HepG2 (cell line): ENCODE measurements around the gene CAPN15. TPM values are rescaled to one million over a fixed set of nuclear protein-coding genes. Genes with fewer than 3 reads are reported as not detected.
A peak's percentile ranks its signal among the peaks of the same experiment; 100 is the strongest.

Experiments
- FOXP1 ChIP-seq, 2 experiments: fragments of 450-650 bp in 1 of 2; IDR thresholded peaks; 2 replicates each; pipeline ENCODE4 v1.6.1; 2017 to 2018; ENCODE audit warnings: antibody characterized with exemption in 1 of 2
- HNRNPH1 ChIP-seq: fragments of 200-400 bp; formaldehyde crosslinking; optimal IDR thresholded peaks from 2 replicates; pipeline ENCODE3; 2017; ENCODE audit warnings: mild to moderate bottlenecking, low read depth, low read length
- NR2C2 ChIP-seq: sonication (generic); formaldehyde crosslinking; IDR thresholded peaks from 2 replicates; pipeline ENCODE4 v1.4.0; 2020; ENCODE audit warnings: missing genetic modification reagents, mild to moderate bottlenecking, moderate library complexity, borderline replicate concordance
- NRL ChIP-seq: sonication (generic); formaldehyde crosslinking; IDR thresholded peaks from 2 replicates; pipeline ENCODE4 v1.5.0; 2020; ENCODE audit warnings: missing genetic modification reagents, mild to moderate bottlenecking, moderate library complexity, borderline replicate concordance
- RAD51 ChIP-seq: fragments of 450-650 bp; IDR thresholded peaks from 2 replicates; pipeline ENCODE4 v1.6.1; 2016; ENCODE audit warnings: borderline replicate concordance
- SIX1 ChIP-seq: sonication (generic); formaldehyde crosslinking; IDR thresholded peaks from 2 replicates; pipeline ENCODE4 v1.4.0; 2020; ENCODE audit warnings: missing genetic modification reagents, borderline replicate concordance
- SKI ChIP-seq: fragments of 450-650 bp; IDR thresholded peaks from one replicate; pipeline ENCODE4 v1.6.1; 2018; ENCODE audit warnings: mild to moderate bottlenecking; ENCODE audit not compliant: partially characterized antibody
- SRY ChIP-seq: sonication (generic); formaldehyde crosslinking; IDR thresholded peaks from 2 replicates; pipeline ENCODE4 v1.8.0; 2022; ENCODE audit warnings: mild to moderate bottlenecking, missing genetic modification reagents
- STAG1 ChIP-seq: sonication (generic); formaldehyde crosslinking; IDR thresholded peaks from 2 replicates; pipeline ENCODE4 v1.4.0; 2020; ENCODE audit warnings: missing genetic modification reagents
- TP53 ChIP-seq: sonication (generic); formaldehyde crosslinking; conservative IDR thresholded peaks from 2 replicates; pipeline ENCODE4 v1.4.0; 2020; ENCODE audit warnings: missing genetic modification reagents
- ZBTB42 ChIP-seq: sonication (generic); formaldehyde crosslinking; IDR thresholded peaks from 2 replicates; pipeline ENCODE4 v1.5.0; 2020; ENCODE audit warnings: mild to moderate bottlenecking, missing genetic modification reagents
- ZNF224 ChIP-seq: sonication (generic); formaldehyde crosslinking; IDR thresholded peaks from 2 replicates; pipeline ENCODE4 v1.5.0; 2020; ENCODE audit warnings: mild to moderate bottlenecking, missing genetic modification reagents
- ZNF781 ChIP-seq: sonication (generic); formaldehyde crosslinking; IDR thresholded peaks from 2 replicates; pipeline ENCODE4 v1.5.1; 2020; ENCODE audit warnings: borderline replicate concordance, mild to moderate bottlenecking, missing genetic modification reagents; ENCODE audit errors: not compliant biosample characterization
- polyA plus RNA-seq, 8 experiments: library from polyadenylated mRNA; depleted of rRNA in 3 of 8; stranded (reverse) in 7 of 8; unstranded in 1 of 8; fragments of >200 nt; fragmentation: Illumina TruSeq in 4 of 8; extraction: Trizol in 4 of 8; gene quantifications; 2 replicates each; pipeline versions ENCODE4 v1.2.1 to v1.2.3, GENCODE V29; 2011 to 2016; ENCODE audit warnings: low read depth in 4 of 8, missing spikeins in 1 of 8, mixed read lengths in 1 of 8; ENCODE audit not compliant: insufficient read depth in 1 of 8
- total RNA-seq, 5 experiments: library from RNA; depleted of rRNA; stranded (reverse); fragments of >200 nt; fragmentation: Illumina TruSeq; extraction: Trizol; gene quantifications; 2 replicates each; pipeline ENCODE4 v1.2.3, GENCODE V29; 2016; ENCODE audit warnings: low read depth in 1 of 5
- TF ChIP-seq, protein P1 (sequence below): sonication (generic); formaldehyde crosslinking; IDR thresholded peaks from 2 replicates; pipeline ENCODE4 v1.8.1; 2022; ENCODE audit warnings: mild to moderate bottlenecking, missing genetic modification reagents
- TF ChIP-seq, protein P2 (sequence below): sonication (generic); formaldehyde crosslinking; IDR thresholded peaks from 2 replicates; pipeline ENCODE4 v1.5.1; 2020; ENCODE audit warnings: mild to moderate bottlenecking, missing genetic modification reagents, moderate library complexity
- TF ChIP-seq, protein P3 (sequence below): sonication (generic); formaldehyde crosslinking; IDR thresholded peaks from 2 replicates; pipeline ENCODE4 v1.8.0; 2022; ENCODE audit warnings: mild to moderate bottlenecking, missing genetic modification reagents, borderline replicate concordance
- TF ChIP-seq, protein P4 (sequence below): sonication (generic); formaldehyde crosslinking; IDR thresholded peaks from 2 replicates; pipeline ENCODE4 v1.5.1; 2020; ENCODE audit warnings: mild to moderate bottlenecking, missing genetic modification reagents, moderate library complexity
- TF ChIP-seq, protein P5 (sequence below): sonication (generic); formaldehyde crosslinking; IDR thresholded peaks from 2 replicates; pipeline ENCODE4 v1.4.0; 2020; ENCODE audit warnings: mild to moderate bottlenecking, missing genetic modification reagents

The CAPN15 gene
- total and polyA plus RNA-seq, 2 of the 13 experiments (the other 11 are each of a cell fraction or from before 2014, with no cell fraction given): 14.9 to 24.5 TPM

DNA sequence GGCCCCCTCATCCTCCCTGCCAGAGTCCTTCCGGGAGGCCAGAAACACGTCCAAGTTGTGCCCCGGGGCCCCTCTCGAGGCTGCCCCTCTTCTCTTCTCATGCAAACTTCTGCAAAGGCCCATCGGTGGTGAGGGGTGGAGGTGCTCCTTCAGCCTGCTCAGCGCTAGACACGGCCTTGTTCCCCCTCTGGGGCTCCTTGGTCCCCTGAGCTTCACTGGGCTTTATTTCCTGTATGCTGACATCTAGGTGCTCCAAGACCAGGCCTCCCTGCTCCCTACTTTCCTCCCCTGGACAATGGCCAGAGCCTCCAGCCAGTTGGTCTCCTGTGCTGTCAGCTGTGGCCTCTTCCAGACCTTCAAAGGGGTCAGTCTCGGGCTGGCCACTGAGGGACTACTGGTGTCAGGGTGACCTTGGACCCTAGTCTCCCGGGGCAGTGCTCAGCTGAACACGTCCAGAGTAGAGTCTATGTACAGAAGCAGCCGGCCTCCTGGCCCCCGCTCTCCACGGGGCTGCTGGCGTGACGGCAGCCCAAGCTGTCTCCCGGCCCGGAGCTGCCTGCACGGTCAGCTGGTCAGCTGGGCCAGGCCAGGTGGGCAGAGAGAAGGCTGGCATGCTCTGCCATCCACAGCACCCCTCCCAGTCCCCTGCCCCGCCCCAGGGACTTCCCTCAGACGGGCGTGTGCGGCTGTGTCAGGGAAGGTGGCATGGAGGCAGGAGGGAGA is 30.9 kb downstream of the CAPN15 start (continued):
- TF ChIP-seq NRL (CRISPR knock-in tag) (no peak), ZBTB42 (CRISPR knock-in tag) (no peak), ZNF781 (no peak), RAD51 (no peak), SIX1 (CRISPR knock-in tag) (no peak), HNRNPH1 (no peak), SKI (peak; percentile 87), NR2C2 (CRISPR knock-in tag) (peak; percentile 88), STAG1 (CRISPR knock-in tag) (no peak), ZNF224 (CRISPR knock-in tag) (no peak), FOXP1 (IDR thresholded peaks at IDR 0.05) (no peak), FOXP1 (CRISPR knock-in tag; IDR thresholded peaks at IDR 0.05) (no peak), TP53 (no peak), SRY (CRISPR knock-in tag) (no peak)
- TF ChIP-seq, protein P1, sequence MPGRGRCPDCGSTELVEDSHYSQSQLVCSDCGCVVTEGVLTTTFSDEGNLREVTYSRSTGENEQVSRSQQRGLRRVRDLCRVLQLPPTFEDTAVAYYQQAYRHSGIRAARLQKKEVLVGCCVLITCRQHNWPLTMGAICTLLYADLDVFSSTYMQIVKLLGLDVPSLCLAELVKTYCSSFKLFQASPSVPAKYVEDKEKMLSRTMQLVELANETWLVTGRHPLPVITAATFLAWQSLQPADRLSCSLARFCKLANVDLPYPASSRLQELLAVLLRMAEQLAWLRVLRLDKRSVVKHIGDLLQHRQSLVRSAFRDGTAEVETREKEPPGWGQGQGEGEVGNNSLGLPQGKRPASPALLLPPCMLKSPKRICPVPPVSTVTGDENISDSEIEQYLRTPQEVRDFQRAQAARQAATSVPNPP: no peak
- TF ChIP-seq, protein P2, sequence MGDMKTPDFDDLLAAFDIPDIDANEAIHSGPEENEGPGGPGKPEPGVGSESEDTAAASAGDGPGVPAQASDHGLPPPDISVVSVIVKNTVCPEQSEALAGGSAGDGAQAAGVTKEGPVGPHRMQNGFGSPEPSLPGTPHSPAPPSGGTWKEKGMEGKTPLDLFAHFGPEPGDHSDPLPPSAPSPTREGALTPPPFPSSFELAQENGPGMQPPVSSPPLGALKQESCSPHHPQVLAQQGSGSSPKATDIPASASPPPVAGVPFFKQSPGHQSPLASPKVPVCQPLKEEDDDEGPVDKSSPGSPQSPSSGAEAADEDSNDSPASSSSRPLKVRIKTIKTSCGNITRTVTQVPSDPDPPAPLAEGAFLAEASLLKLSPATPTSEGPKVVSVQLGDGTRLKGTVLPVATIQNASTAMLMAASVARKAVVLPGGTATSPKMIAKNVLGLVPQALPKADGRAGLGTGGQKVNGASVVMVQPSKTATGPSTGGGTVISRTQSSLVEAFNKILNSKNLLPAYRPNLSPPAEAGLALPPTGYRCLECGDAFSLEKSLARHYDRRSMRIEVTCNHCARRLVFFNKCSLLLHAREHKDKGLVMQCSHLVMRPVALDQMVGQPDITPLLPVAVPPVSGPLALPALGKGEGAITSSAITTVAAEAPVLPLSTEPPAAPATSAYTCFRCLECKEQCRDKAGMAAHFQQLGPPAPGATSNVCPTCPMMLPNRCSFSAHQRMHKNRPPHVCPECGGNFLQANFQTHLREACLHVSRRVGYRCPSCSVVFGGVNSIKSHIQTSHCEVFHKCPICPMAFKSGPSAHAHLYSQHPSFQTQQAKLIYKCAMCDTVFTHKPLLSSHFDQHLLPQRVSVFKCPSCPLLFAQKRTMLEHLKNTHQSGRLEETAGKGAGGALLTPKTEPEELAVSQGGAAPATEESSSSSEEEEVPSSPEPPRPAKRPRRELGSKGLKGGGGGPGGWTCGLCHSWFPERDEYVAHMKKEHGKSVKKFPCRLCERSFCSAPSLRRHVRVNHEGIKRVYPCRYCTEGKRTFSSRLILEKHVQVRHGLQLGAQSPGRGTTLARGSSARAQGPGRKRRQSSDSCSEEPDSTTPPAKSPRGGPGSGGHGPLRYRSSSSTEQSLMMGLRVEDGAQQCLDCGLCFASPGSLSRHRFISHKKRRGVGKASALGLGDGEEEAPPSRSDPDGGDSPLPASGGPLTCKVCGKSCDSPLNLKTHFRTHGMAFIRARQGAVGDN (CRISPR knock-in tag): peak; percentile 92
- TF ChIP-seq, protein P3, sequence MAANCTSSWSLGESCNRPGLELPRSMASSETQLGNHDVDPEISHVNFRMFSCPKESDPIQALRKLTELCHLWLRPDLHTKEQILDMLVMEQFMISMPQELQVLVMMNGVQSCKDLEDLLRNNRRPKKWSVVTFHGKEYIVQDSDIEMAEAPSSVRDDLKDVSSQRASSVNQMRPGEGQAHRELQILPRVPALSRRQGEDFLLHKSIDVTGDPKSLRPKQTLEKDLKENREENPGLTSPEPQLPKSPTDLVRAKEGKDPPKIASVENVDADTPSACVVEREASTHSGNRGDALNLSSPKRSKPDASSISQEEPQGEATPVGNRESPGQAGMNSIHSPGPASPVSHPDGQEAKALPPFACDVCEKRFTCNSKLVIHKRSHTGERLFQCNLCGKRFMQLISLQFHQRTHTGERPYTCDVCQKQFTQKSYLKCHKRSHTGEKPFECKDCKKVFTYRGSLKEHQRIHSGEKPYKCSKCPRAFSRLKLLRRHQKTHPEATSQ (CRISPR knock-in tag): no peak
- TF ChIP-seq, protein P4, sequence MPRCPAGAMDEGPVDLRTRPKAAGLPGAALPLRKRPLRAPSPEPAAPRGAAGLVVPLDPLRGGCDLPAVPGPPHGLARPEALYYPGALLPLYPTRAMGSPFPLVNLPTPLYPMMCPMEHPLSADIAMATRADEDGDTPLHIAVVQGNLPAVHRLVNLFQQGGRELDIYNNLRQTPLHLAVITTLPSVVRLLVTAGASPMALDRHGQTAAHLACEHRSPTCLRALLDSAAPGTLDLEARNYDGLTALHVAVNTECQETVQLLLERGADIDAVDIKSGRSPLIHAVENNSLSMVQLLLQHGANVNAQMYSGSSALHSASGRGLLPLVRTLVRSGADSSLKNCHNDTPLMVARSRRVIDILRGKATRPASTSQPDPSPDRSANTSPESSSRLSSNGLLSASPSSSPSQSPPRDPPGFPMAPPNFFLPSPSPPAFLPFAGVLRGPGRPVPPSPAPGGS (CRISPR knock-in tag): 0 out of 2 replicates have a peak, but pooled peaks have one; percentile 63
- TF ChIP-seq, protein P5, sequence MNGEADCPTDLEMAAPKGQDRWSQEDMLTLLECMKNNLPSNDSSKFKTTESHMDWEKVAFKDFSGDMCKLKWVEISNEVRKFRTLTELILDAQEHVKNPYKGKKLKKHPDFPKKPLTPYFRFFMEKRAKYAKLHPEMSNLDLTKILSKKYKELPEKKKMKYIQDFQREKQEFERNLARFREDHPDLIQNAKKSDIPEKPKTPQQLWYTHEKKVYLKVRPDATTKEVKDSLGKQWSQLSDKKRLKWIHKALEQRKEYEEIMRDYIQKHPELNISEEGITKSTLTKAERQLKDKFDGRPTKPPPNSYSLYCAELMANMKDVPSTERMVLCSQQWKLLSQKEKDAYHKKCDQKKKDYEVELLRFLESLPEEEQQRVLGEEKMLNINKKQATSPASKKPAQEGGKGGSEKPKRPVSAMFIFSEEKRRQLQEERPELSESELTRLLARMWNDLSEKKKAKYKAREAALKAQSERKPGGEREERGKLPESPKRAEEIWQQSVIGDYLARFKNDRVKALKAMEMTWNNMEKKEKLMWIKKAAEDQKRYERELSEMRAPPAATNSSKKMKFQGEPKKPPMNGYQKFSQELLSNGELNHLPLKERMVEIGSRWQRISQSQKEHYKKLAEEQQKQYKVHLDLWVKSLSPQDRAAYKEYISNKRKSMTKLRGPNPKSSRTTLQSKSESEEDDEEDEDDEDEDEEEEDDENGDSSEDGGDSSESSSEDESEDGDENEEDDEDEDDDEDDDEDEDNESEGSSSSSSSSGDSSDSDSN: peak; percentile 78
